Cerebellar cortex (tissue), 1 donor: ENCODE data around the gene SLC8B1.
A peak's percentile ranks its signal among the peaks of the same experiment; 100 is the strongest.

Experiments
- DNase-seq: peaks from one replicate; pipeline ENCODE4 v3.0.0-alpha.2; 2015; ENCODE audit warnings: low spot score

The SLC8B1 gene

GRCh38 chr12:113268136-113268535 lies 66.8 kb downstream of the SLC8B1 start:
- DNase-seq, result no peak

GRCh38 chr12:113267621-113268020 lies 67.3 kb downstream of the SLC8B1 start:
- DNase-seq, result no peak

DNA sequence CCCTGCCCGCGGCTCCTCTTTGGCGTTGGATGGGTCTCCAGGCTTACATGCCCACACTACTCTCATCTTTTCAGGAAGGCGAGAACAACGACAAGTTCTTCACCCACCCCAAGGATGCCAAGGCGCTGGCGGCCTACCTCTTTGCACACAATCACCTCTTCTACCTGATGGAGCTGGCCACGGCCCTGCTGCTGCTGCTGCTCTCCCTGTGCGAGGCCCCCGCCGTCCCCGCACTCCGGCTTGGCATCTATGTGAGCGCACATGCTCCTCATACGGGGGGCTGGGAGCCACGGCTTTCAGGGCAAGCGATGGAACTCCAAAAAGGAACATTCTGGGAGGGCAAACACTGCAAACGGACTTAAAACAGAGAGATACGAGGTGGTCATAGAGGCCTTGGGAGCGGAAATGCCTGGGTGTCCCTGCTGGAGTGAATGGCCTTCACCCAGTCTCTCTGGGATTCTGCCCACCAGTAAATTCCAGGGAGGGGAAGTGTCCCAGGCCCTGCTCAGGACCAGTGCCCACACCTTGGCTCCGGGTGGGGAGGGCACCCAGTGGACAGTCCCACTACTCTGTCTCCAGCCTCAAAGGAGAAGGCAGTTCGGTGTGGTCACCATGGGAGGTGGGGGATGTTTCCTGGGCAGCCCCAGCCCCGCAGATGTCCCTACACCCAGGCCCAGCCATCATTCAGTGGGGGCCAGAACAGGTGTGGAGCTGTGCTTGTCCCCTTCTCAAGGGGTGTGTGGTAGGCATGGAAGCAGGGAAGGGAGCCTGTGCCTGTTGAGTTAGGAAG lies 68.6 kb downstream of the SLC8B1 start:
- DNase-seq, result no peak

DNA sequence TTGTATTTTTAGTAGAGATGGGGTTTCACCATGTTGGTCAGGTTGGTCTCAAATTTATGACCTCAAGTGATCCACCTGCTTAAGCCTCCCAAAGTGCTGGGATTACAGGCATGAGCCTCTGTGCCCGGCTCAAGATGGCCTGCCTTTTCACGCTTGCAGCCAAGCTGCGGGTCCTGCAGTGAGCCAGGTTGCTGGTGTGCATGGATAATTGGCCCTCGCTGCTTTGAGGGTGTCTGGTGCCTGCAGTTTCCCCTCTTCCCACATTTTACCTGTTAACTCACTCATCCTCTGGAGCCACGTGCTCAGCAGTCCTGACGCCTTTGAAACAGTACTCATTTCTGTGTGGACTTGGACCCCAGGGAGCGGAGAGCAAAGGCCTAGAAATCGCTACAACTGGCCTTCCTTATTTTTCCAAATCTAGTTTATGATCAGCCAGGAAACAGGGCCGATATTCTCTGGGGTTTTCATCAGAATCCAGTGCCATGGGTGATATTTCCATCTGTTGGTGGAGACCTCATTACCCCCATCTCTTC lies 71.4 kb downstream of the SLC8B1 start:
- DNase-seq, result no peak

DNA sequence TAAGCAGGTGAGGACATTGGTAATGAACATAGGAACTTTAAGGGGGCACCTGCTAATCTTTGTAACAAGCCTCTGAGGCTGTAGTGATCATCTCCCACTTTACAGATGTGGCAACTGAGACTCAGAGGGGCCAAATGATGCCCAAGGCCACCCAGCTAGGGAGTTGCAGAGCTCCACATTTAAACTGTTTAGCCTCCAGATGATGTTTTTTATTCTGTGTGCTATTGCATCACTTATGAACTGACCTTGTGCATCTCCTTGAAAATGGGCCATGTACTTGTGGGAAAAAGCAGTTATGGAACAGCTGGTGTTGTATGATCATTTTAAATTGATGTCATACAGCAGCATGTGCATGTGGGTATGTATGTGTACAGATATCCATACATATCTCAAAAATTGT lies 72.2 kb downstream of the SLC8B1 start:
- no peak for DNase-seq

DNA sequence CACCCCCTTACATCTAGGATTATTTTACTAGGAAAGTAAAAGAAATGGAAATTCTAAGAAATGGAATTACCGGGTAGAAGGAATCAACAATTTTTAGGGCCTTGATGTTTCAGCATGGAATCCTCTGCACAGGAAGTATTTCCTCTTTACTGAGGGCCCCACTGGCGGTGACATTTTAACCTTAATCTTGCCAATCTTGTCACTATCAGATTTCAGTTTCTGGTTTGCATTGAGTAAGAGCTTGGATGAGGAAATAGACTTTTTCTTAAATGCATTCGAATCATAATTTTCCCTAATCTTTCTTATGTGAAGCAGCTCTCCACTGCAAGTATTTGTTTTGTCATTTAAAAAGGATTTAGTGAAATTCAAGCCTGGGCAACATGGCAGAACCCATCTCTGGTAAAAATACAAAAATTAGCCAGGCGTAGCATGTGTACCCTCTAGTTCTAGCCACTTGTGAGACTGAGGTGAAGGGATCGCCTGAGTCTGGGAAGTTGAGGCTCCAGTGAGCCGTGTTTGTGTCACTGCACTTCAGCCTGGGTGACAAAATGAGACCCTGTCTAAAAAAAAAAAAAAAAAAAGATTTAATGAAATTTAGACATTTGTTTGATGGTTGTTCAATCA lies 73.0 kb downstream of the SLC8B1 start:
- no peak for DNase-seq

DNA sequence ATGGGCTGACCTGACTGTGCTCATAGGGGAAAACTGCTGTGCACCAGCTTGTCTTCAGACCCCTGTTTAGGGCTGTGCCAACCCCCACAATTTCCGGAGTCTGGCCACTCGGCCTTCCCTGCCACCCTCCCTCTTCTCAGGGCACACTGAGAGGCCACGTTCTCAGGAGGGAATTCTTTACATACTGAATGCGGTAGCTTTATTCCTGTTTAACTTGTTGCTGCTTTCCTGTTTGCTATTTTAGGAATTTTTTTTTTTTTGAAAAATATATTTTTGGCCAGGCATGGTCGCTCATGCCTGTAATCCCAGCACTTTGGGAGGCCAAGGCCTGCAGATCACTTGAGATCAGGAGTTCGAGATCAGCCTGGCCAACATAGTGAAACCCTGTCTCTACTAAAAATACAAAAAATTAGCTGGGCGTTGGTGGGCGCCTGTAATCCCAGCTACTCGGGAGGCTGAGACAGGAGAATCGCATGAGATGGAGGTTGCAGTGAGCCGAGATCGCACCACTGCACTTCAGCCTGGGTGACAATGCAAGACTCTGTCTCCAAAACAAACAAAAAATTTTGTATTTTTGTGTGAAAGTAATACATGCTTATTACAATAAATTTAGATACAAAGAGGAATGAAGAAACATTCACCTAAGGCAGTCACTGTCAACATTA lies 74.1 kb downstream of the SLC8B1 start:
- DNase-seq, result no peak

GRCh38 chr12:113260127-113260526 lies 74.8 kb downstream of the SLC8B1 start:
- DNase-seq, result peak; percentile 61

- no peak for DNase-seq
Measured at GRCh38 chr12:113257564-113257963, 77.3 kb downstream of the SLC8B1 start.

GRCh38 chr12:113254298-113254697 lies 80.6 kb downstream of the SLC8B1 start:
- no peak for DNase-seq

- no peak for DNase-seq
Measured at GRCh38 chr12:113253532-113254285, 81.2 kb downstream of the SLC8B1 start.

GRCh38 chr12:113252494-113252893 lies 82.4 kb downstream of the SLC8B1 start:
- no peak for DNase-seq

GRCh38 chr12:113251404-113252070 lies 83.4 kb downstream of the SLC8B1 start:
- DNase-seq, result no peak

DNA sequence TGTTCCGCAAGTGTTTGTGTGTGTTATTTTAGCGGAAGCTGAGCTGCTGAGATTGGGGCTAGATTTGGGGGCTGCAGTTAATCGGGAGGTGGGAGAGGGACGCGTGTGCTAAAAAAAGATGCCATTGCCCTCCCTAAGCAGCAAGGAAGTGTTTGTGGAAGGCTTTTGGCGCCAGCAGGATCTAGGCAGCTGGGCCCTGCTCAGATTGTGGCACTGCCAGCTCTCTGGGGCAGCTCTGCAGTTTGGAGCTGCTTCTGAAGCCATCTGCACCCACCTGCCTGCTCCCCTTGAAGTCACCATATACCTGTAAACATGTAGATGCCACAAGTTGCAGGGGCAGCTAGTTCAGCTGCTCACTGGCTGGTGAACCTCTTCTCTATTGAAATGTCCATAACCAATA lies 84.9 kb downstream of the SLC8B1 start:
- peak; percentile 70 for DNase-seq

DNA sequence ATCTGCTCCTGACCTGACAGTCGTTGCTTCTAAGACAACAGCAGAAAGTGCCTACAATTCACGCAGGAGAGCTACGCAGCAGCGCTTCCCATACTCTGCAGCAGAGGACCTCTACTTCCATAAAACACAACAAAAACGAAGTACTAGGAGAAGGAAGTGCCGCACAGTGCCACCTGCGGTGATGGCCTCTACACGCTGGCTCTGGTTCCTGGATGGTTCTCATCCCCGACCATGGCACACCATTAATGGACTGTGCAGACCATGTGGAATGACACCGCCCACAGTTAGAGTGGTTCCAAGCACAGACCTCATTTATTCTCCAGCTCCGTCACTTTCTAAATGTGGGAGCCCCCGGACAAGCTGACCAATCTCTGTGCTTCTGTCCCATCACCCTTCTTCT lies 85.4 kb downstream of the SLC8B1 start:
- peak; percentile 52 for DNase-seq

DNA sequence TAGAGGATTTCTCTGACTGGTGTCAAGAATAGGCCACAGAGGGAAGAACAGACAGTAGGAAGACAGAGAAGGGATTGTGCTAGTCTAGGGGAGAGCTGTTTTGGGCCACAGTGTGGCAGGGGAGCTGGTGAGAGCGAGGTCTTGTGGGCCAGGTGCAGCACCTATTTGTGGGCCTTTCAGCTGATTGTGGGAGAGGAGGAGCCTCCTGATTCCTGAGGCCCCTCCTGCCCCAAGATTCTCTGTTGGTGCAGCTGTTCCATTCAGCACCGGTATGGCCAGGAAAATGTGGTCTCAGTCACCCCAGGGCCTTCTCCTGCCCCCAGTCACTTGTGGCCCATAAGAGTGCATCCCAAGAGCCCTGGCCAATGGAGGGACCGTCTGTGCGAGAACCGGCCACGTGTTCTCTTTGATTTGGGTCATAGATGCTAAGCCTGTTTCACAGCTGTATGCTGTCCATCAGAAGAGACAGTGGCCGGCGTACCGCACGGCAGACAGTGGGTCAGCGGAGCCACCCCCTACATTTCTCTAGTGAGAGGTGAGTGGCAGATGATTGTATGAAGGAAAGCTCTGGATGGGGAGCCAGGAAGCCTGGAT lies 86.0 kb downstream of the SLC8B1 start:
- DNase-seq, result no peak
